SK-N-MC (cell line): Measurements from ENCODE around the gene ME3.

ENCODE experiments used
- EZH2 ChIP-seq: fragments of 200-600 bp; sonication (generic); IDR thresholded peaks from one replicate; pipeline ENCODE4 v1.6.1; 2017; ENCODE audit warnings: antibody characterized with exemption
- FOXP2 ChIP-seq: optimal IDR thresholded peaks from 2 replicates; pipeline ENCODE3; 2011; ENCODE audit warnings: mild to moderate bottlenecking, moderate library complexity; ENCODE audit not compliant: insufficient read depth; ENCODE audit errors: extremely low read length, control extremely low read depth
- POLR2AphosphoS5 ChIP-seq: IDR thresholded peaks from 2 replicates; pipeline ENCODE4 v1.6.1; 2012; ENCODE audit warnings: mild to moderate bottlenecking, low read depth, low read length, borderline replicate concordance

DNA sequence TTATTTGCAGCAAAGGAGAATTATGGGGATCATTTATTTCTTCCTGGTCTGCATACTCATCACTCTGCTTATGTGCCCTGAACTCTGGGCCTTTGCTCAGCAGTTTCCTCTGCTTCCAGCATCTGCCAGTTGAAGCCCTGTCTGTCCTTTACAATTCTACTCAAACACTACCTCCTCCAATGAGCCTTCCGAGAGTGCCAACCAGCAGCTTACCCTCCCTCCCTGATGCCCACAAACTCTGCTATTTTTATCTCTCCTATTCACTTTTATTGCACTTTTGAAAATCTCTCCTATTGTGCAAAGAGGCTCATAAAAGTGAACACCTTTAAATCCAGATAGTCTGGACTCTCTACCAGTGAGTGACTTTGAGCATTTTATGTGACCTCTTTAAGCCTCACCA is 3.6 kb upstream of the ME3 start:
- no peak for TF ChIP-seq EZH2
- no peak for TF ChIP-seq POLR2AphosphoS5
- TF ChIP-seq FOXP2: no peak
